ENCODE measurements around the gene ABCA7.

ABCA7 gene

GRCh38 chr19:1041835-1042685, 2.2 kb downstream of the ABCA7 start:
- peak in 1 of 2 experiments; percentile 69 for DNase-seq

GRCh38 chr19:1042689-1043511, 3.0 kb downstream of the ABCA7 start:
- peak; percentile 64 to 89 for DNase-seq

GRCh38 chr19:1045247-1045603, 5.3 kb downstream of the ABCA7 start:
- peak in 1 of 2 experiments; percentile 30 for DNase-seq

GRCh38 chr19:1046117-1046626, 6.3 kb downstream of the ABCA7 start:
- DNase-seq: no peak

- no peak for DNase-seq
Observed at GRCh38 chr19:1046836-1047695, 7.2 kb downstream of the ABCA7 start.

- DNase-seq: no peak
Observed at GRCh38 chr19:1047696-1048147, 7.8 kb downstream of the ABCA7 start.

- DNase-seq: no peak
Observed at GRCh38 chr19:1049106-1049505, 9.2 kb downstream of the ABCA7 start.

GRCh38 chr19:1049800-1050199, 9.9 kb downstream of the ABCA7 start:
- DNase-seq: no peak

- no peak for DNase-seq
Observed at GRCh38 chr19:1050989-1051788, 11.3 kb downstream of the ABCA7 start.

GRCh38 chr19:1051791-1052190, 11.9 kb downstream of the ABCA7 start:
- DNase-seq: no peak

- DNase-seq: no peak
Observed at GRCh38 chr19:1052349-1052975, 12.6 kb downstream of the ABCA7 start.

- no peak for DNase-seq
Observed at GRCh38 chr19:1053176-1054101, 13.5 kb downstream of the ABCA7 start.

GRCh38 chr19:1054102-1055027, 14.5 kb downstream of the ABCA7 start:
- no peak for DNase-seq

GRCh38 chr19:1055028-1055425, 15.1 kb downstream of the ABCA7 start:
- DNase-seq: no peak

- DNase-seq: no peak
Observed at GRCh38 chr19:1055886-1056620, 16.1 kb downstream of the ABCA7 start.

GRCh38 chr19:1057176-1057855, 17.4 kb downstream of the ABCA7 start:
- DNase-seq: peak in 1 of 2 experiments; percentile 37

- DNase-seq: no peak
Observed at GRCh38 chr19:1058112-1058511, 18.2 kb downstream of the ABCA7 start.

GRCh38 chr19:1060689-1061088, 20.8 kb downstream of the ABCA7 start:
- no peak for DNase-seq

Measured in NCI-H446 (cell line).